GM18951 (cell line): ENCODE data around the gene ZNF385B.

Experiments used
- POLR2A ChIP-seq: IDR thresholded peaks from 4 replicates; pipeline ENCODE4 v1.6.1; 2011; ENCODE audit warnings: mild to moderate bottlenecking; ENCODE audit not compliant: insufficient read length, insufficient read depth; ENCODE audit errors: extremely low read depth
- in situ Hi-C: fragments of 300-500 bp; cut with MboI; formaldehyde crosslinking; loops from one replicate; pipeline ENCODE4 v1.12.0; 2022; ENCODE audit warnings: low sequenced_read_pairs, mixed read lengths, inconsistent platforms; ENCODE audit not compliant: unreplicated experiment

ZNF385B gene

GRCh38 chr2:179626261-179626660 lies 235.2 kb downstream of the ZNF385B start:
- TF ChIP-seq POLR2A = no peak
- in situ Hi-C loops = no loop called here

GRCh38 chr2:179622635-179623300 lies 238.6 kb downstream of the ZNF385B start:
- in situ Hi-C loops = no loop called here
- no peak for TF ChIP-seq POLR2A

- in situ Hi-C loops = no loop called here
- no peak for TF ChIP-seq POLR2A
These were observed 239.3 kb downstream of the ZNF385B start for GRCh38 chr2:179622112-179622511.

- in situ Hi-C loops = no loop called here
- TF ChIP-seq POLR2A = no peak
These were observed 241.4 kb downstream of the ZNF385B start for GRCh38 chr2:179619947-179620467.

GRCh38 chr2:179614121-179614520 lies 247.3 kb downstream of the ZNF385B start:
- in situ Hi-C loops = no loop called here
- no peak for TF ChIP-seq POLR2A

- in situ Hi-C loops = no loop called here
- no peak for TF ChIP-seq POLR2A
These were observed 247.7 kb downstream of the ZNF385B start for GRCh38 chr2:179613701-179614100.

GRCh38 chr2:179613299-179613651 lies 248.1 kb downstream of the ZNF385B start:
- in situ Hi-C loops = no loop called here
- no peak for TF ChIP-seq POLR2A

- in situ Hi-C loops = no loop called here
- no peak for TF ChIP-seq POLR2A
These were observed 248.7 kb downstream of the ZNF385B start for GRCh38 chr2:179612591-179613298.

- no peak for TF ChIP-seq POLR2A
- in situ Hi-C loops = no loop called here
These were observed 249.3 kb downstream of the ZNF385B start for GRCh38 chr2:179612108-179612507.

GRCh38 chr2:179606141-179606540 lies 255.3 kb downstream of the ZNF385B start:
- no peak for TF ChIP-seq POLR2A
- in situ Hi-C loops = no loop called here

- no peak for TF ChIP-seq POLR2A
- in situ Hi-C loops = no loop called here
These were observed 256.1 kb downstream of the ZNF385B start for GRCh38 chr2:179605341-179605740.

- TF ChIP-seq POLR2A = no peak
These were observed 256.8 kb downstream of the ZNF385B start for GRCh38 chr2:179604598-179604997.

GRCh38 chr2:179602452-179602851 lies 259.0 kb downstream of the ZNF385B start:
- in situ Hi-C loops = no loop called here
- TF ChIP-seq POLR2A = no peak

More at GRCh38 chr2:179604598-179604997, 256.8 kb downstream of the ZNF385B start:
- in situ Hi-C loops = no loop called here

GRCh38 chr2:179596018-179596417 lies 265.4 kb downstream of the ZNF385B start:
- TF ChIP-seq POLR2A = no peak
- in situ Hi-C loops = no loop called here

GRCh38 chr2:179595284-179595683 lies 266.1 kb downstream of the ZNF385B start:
- no peak for TF ChIP-seq POLR2A
- in situ Hi-C loops = no loop called here
